HepG2 (cell line): Measurements from ENCODE around the gene ABCB6. TPM values are rescaled to one million over a fixed set of nuclear protein-coding genes. Genes with fewer than 3 reads are reported as not detected.

Experiments
- ARHGAP35 ChIP-seq: sonication (generic); formaldehyde crosslinking; IDR thresholded peaks from 2 replicates; pipeline ENCODE4 v1.9.0; 2022; ENCODE audit warnings: mild to moderate bottlenecking, inconsistent platforms, moderate library complexity, missing genetic modification reagents, borderline replicate concordance
- ATF6 ChIP-seq: sonication (generic); formaldehyde crosslinking; conservative IDR thresholded peaks from 2 replicates; pipeline ENCODE4 v1.4.0; 2020; ENCODE audit warnings: missing genetic modification reagents
- ATF7 ChIP-seq, 2 experiments: fragments of 450-650 bp in 1 of 2; sonication (generic) in 1 of 2; formaldehyde crosslinking in 1 of 2; IDR thresholded peaks; 2 replicates each; pipeline versions ENCODE4 v1.4.0 to v1.6.1; 2016 to 2020; ENCODE audit warnings: antibody characterized with exemption in 1 of 2, mild to moderate bottlenecking in 1 of 2, missing genetic modification reagents in 1 of 2
- CBX1 ChIP-seq: IDR thresholded peaks from one replicate; pipeline ENCODE4 v1.6.1; 2016; ENCODE audit warnings: antibody characterized with exemption, low read depth
- HNF4A ChIP-seq: sonication (generic); formaldehyde crosslinking; IDR thresholded peaks from 2 replicates; pipeline ENCODE4 v1.4.0; 2020; ENCODE audit warnings: missing genetic modification reagents
- HNRNPLL ChIP-seq: fragments of 200-400 bp; formaldehyde crosslinking; IDR thresholded peaks from 2 replicates; pipeline ENCODE4 v1.6.1; 2017; ENCODE audit warnings: mild to moderate bottlenecking, low read depth, low read length; ENCODE audit not compliant: poor library complexity, severe bottlenecking
- MAZ ChIP-seq, 2 experiments: sonication (generic) in 1 of 2; formaldehyde crosslinking in 1 of 2; IDR thresholded peaks; 2 replicates each; pipeline versions ENCODE4 v1.5.0 to v1.6.1; 2012 to 2020; ENCODE audit warnings: low read depth in 2 of 2, mild to moderate bottlenecking in 2 of 2, borderline replicate concordance in 1 of 2, improper control_type of control experiment in 1 of 2, low read length in 1 of 2, missing genetic modification reagents in 1 of 2, moderate library complexity in 1 of 2
- NFYC ChIP-seq: IDR thresholded peaks from 2 replicates; pipeline ENCODE4 v1.6.1; 2016; ENCODE audit warnings: missing genetic modification reagents, missing compliant biosample characterization
- NR2C2 ChIP-seq: sonication (generic); formaldehyde crosslinking; IDR thresholded peaks from 2 replicates; pipeline ENCODE4 v1.4.0; 2020; ENCODE audit warnings: missing genetic modification reagents, mild to moderate bottlenecking, moderate library complexity, borderline replicate concordance
- SMAD3 ChIP-seq: sonication (generic); formaldehyde crosslinking; IDR thresholded peaks from 2 replicates; pipeline ENCODE4 v1.4.0; 2020; ENCODE audit warnings: missing genetic modification reagents
- ZFX ChIP-seq: sonication (generic); formaldehyde crosslinking; IDR thresholded peaks from 2 replicates; pipeline ENCODE4 v1.4.0; 2020; ENCODE audit warnings: mild to moderate bottlenecking, low read depth, missing genetic modification reagents, moderate library complexity
- ZNF230 ChIP-seq: sonication (generic); formaldehyde crosslinking; IDR thresholded peaks from 2 replicates; pipeline ENCODE4 v1.4.0; 2020; ENCODE audit warnings: mild to moderate bottlenecking, missing genetic modification reagents
- ZNF468 ChIP-seq: sonication (generic); formaldehyde crosslinking; IDR thresholded peaks from 2 replicates; pipeline ENCODE4 v1.8.0; 2022; ENCODE audit warnings: mild to moderate bottlenecking, moderate library complexity, missing genetic modification reagents
- ZNF609 ChIP-seq: sonication (generic); formaldehyde crosslinking; IDR thresholded peaks from 2 replicates; pipeline ENCODE4 v1.4.0; 2020; ENCODE audit warnings: mild to moderate bottlenecking, missing genetic modification reagents, borderline replicate concordance
- ZSCAN12 ChIP-seq: sonication (generic); formaldehyde crosslinking; IDR thresholded peaks from 2 replicates; pipeline ENCODE4 v1.9.0; 2021; ENCODE audit warnings: mild to moderate bottlenecking, missing genetic modification reagents
- polyA plus RNA-seq, 8 experiments: library from polyadenylated mRNA; depleted of rRNA in 3 of 8; stranded (reverse) in 7 of 8; unstranded in 1 of 8; fragments of >200 nt; fragmentation: Illumina TruSeq in 4 of 8; extraction: Trizol in 4 of 8; gene quantifications; 2 replicates each; pipeline versions ENCODE4 v1.2.1 to v1.2.3, GENCODE V29; 2011 to 2016; ENCODE audit warnings: low read depth in 4 of 8, missing spikeins in 1 of 8, mixed read lengths in 1 of 8; ENCODE audit not compliant: insufficient read depth in 1 of 8
- total RNA-seq, 5 experiments: library from RNA; depleted of rRNA; stranded (reverse); fragments of >200 nt; fragmentation: Illumina TruSeq; extraction: Trizol; gene quantifications; 2 replicates each; pipeline ENCODE4 v1.2.3, GENCODE V29; 2016; ENCODE audit warnings: low read depth in 1 of 5
- TF ChIP-seq, protein P1 (sequence below): sonication (generic); formaldehyde crosslinking; IDR thresholded peaks from 2 replicates; pipeline ENCODE4 v1.4.0; 2020; ENCODE audit warnings: missing genetic modification reagents
- TF ChIP-seq, protein P2 (sequence below): IDR thresholded peaks from 2 replicates; pipeline ENCODE4 v1.6.1; 2016

The ABCB6 gene
- total and polyA plus RNA-seq, 2 of the 13 experiments (the other 11 are each of a cell fraction or from before 2014, with no cell fraction given): 91.1 to 137 TPM

DNA sequence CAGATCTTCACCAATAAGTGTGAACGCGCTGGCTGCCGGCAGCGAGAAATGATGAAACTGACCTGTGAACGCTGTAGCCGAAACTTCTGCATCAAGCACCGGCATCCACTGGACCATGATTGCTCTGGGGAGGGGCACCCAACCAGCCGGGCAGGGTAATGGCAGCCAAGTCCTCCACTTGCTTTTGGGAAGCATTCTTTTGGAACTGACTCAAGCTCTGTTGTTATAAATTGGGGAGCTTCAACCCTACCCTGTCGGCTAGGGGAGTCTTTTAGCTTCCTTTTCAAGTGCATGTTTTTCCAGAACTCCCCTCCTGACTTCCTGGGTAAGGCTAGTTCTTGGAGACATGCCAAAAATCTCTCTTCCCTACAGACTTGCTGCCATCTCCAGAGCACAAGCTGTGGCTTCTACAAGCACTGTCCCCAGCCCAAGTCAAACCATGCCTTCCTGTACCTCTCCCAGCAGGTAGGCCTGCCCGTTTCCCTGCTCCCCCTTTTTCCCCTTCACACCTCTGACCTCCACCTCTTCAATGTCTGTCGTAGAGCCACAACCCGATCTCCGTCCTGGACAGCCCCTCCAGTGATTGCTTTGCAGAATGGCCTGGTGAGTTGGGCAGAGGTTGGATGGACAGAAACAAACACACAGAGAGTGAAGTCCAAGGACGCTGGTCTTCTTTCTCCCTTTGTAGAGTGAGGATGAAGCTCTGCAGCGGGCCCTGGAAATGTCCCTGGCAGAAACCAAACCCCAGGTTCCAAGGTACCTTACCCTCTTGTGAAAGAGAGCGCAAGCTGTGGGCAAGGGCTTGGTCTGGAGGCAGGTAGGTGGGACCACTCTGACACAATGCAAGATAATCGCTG is 10.6 kb downstream of the ABCB6 start (continued):
- TF ChIP-seq ZNF609 (CRISPR knock-in tag) (peak; percentile 62; the same call in 1 of the 2 replicates), ATF6 (CRISPR knock-in tag) (no peak), MAZ (IDR thresholded peaks at IDR 0.05; ENCODE audit: borderline replicate concordance, low read depth, low read length) (no peak), MAZ (CRISPR knock-in tag; IDR thresholded peaks at IDR 0.05; ENCODE audit: low read depth) (no peak), HNF4A (CRISPR knock-in tag) (peak; percentile 98), ZNF468 (CRISPR knock-in tag) (no peak), ATF7 (IDR thresholded peaks at IDR 0.05) (no peak), ATF7 (CRISPR knock-in tag; IDR thresholded peaks at IDR 0.05) (no peak), NFYC (0 out of 2 replicates have a peak, but pooled peaks have one; percentile 24), ZFX (CRISPR knock-in tag) (peak; percentile 79), ZSCAN12 (no peak), ARHGAP35 (CRISPR knock-in tag) (no peak), ZNF230 (CRISPR knock-in tag) (peak; percentile 52; the same call in 1 of the 2 replicates), HNRNPLL (no peak), CBX1 (peak; percentile 9), NR2C2 (CRISPR knock-in tag) (0 out of 2 replicates have a peak, but pooled peaks have one; percentile 38), SMAD3 (CRISPR knock-in tag) (peak; percentile 81; the same call in 1 of the 2 replicates)
- TF ChIP-seq, protein P1, sequence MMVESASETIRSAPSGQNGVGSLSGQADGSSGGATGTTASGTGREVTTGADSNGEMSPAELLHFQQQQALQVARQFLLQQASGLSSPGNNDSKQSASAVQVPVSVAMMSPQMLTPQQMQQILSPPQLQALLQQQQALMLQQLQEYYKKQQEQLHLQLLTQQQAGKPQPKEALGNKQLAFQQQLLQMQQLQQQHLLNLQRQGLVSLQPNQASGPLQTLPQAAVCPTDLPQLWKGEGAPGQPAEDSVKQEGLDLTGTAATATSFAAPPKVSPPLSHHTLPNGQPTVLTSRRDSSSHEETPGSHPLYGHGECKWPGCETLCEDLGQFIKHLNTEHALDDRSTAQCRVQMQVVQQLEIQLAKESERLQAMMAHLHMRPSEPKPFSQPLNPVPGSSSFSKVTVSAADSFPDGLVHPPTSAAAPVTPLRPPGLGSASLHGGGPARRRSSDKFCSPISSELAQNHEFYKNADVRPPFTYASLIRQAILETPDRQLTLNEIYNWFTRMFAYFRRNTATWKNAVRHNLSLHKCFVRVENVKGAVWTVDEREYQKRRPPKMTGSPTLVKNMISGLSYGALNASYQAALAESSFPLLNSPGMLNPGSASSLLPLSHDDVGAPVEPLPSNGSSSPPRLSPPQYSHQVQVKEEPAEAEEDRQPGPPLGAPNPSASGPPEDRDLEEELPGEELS (CRISPR knock-in tag): peak; percentile 76
- TF ChIP-seq, protein P2, sequence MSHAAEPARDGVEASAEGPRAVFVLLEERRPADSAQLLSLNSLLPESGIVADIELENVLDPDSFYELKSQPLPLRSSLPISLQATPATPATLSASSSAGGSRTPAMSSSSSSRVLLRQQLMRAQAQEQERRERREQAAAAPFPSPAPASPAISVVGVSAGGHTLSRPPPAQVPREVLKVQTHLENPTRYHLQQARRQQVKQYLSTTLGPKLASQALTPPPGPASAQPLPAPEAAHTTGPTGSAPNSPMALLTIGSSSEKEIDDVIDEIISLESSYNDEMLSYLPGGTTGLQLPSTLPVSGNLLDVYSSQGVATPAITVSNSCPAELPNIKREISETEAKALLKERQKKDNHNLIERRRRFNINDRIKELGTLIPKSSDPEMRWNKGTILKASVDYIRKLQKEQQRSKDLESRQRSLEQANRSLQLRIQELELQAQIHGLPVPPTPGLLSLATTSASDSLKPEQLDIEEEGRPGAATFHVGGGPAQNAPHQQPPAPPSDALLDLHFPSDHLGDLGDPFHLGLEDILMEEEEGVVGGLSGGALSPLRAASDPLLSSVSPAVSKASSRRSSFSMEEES: no peak
